ENCODE results near the gene TFAP2E.

Gene TFAP2E

DNA sequence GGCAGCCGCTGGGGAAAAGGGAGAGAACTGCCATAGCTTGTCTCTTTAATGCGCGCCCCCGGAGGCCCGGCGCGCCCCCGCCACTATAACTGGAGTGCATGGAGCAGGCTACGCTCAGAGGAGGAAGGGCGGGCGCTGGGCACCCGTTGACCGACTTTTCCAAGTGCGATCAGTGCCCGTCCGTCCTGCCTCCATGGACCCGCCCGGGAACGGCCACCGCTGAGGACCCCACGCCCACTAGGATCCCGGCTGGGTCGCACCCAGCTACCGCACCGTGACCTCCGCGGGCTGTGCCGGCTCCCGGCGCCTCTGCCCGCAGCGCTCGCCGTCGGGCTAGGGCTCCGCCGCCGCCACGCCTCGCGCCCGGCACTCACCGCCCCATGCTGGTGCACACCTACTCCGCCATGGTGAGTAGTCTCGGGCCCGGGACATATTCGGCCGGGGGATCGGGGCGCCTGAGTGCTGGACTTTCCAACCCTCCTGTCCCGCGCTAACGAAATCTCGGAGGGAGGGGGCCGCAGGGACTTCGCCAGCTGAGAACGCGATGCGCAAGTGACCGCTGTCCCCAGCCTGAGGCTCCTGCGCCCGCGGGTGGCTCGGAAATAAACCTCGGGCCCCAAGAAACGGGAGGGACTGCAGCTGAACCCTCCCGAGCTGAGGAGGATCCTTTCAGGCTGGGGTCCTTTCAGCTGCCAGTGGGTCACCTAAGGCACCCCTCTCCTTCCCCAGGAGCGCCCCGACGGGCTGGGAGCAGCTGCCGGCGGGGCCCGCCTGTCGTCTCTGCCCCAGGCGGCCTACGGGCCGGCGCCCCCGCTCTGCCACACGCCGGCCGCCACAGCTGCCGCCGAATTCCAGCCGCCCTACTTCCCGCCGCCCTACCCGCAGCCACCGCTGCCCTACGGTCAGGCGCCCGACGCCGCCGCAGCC, at the start of gene TFAP2E:
TFAP2E (plus strand) TSS at position 117 of the 927 bp plus-strand sequence; CDS start at position 381, 264 bp downstream.
- no peak for DNase-seq

DNA sequence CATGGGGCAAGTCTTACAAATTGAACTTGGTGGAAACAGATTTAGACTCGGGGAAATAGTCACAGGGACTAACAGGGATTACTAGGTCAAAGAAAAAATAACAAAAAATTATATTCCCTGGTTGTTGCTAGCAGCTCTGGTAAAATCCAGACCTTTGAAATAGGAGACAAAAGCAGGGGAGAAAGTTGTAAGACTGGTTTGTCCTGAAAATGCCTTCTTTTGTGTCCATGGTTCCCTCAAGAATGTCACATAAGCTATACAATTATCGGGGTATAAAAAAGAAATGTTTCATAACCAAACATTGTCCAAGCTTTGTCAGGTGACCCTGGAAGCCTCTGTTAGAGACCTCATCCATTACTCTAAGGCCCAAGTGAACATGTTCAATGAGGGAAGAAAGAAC, 49.0 kb upstream of the TFAP2E start:
- DNase-seq = no peak

DNA sequence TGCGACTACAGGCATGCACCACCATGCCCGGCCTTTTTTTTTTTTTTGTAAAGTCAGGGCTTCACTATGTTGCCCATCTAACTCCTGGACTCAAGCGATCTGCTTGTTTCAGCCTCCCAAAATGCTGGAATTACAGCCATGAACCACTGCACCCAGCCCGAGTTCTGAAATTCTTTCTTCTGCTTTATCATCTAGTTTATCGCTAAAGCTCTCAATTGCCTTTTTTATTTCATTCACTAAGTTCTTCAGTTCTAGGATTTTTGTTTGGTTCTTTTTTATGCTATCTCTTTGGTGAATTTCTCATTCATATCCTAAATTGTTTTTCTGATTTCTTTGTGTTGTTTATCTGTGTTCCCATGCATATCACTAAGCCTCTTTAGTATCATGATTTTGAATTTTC, 42.9 kb upstream of the TFAP2E start:
- no peak for DNase-seq

DNA sequence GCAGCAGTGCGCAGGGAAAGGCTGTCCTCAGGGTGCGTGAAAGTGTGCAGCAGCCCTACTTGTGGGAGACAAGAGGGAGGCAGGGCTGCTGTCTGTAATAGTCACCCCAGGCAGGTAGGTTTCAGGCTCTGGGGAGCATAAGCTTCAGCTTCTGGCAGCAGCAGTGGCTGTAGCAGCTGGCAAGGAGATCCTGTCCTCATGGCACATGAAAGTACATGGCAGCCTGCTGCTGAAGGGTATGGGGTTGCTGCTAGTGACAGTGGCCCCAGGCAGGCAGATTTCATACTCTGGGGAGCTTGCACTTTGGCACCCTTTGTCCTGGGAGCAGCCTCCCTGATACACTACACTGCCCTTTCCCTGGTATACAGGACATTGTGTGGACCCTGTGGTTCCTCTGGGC, 42.2 kb upstream of the TFAP2E start:
- no peak for DNase-seq

GRCh38 chr1:35531368-35531767, 41.7 kb upstream of the TFAP2E start:
- no peak for DNase-seq

- no peak for DNase-seq
Observed at GRCh38 chr1:35532497-35533223, 40.5 kb upstream of the TFAP2E start.

- DNase-seq = no peak
Observed at GRCh38 chr1:35533586-35533985, 39.5 kb upstream of the TFAP2E start.

DNA sequence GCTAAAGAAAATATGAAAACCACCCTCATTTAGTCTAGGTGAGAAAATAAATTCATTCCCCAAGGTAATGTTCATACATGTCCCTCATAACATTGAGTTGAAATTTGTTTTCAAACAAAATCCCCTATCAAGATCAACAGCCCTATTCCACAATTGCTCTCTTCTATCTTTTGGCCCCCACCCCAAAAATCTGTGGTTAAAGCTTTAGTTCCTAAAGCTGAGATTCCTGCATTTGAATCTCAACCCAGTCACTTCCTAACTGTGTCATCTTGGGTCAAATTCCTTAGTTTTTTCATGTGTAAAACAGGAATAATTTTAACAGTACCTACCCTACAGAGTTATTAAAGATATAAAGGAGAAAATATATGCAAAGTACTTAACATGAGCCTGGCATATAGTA, 37.9 kb upstream of the TFAP2E start:
- DNase-seq = no peak

DNA sequence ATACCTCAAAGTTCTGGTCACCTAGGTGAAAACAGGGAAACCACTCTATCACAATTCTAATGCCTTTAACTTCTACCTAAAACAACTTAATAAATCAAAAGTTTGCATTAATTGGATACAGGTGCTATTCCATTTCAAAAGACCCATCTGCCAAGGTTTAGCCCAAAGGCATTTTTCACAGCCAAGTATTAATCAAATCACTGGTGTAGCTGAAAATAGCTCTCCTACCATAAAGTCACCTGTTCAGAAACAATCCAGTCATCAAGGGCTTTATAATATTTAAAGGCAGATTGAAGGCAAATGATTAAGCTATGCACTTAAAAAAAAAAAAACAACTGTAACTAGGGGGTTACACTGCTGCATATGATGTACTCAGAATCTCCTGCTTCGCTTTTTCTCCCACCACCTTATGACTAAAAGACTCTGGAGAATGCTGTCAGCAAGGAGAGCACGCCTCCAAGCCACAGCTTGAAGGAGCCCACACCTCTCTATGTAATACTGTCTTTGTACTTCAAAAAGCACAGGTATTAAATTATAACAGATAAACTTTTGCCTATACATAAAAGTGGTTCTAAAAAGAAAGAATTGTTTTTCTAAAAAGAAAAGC, 36.5 kb upstream of the TFAP2E start:
- DNase-seq = no peak

GRCh38 chr1:35537806-35538205, 35.3 kb upstream of the TFAP2E start:
- DNase-seq = no peak

- no peak for DNase-seq
Observed at GRCh38 chr1:35539073-35539823, 33.9 kb upstream of the TFAP2E start.

- DNase-seq = no peak
Observed at GRCh38 chr1:35539824-35540261, 33.3 kb upstream of the TFAP2E start.

DNA sequence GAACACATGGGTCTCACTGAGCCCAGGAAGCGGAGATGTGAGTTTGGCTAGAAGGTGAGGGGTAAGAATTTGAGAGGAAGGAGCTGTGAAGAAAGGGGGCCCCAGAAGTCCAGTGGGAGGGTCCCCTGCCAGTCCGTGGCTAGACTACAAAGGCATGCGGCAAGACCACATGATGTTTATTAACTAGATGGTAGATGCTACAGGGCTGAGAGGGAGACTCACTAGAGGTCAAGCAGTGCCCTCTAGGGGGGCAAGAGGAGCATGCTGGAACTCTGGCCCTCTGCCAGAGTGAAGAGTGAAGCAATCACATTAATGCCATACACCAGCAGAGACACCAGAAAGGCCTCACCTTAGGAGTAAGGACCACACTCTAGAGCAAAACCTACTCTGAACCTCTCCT, 28.1 kb upstream of the TFAP2E start:
- peak in 1 of 2 experiments; percentile 52 for DNase-seq

- DNase-seq = no peak
Observed at GRCh38 chr1:35546614-35547013, 26.5 kb upstream of the TFAP2E start.

DNA sequence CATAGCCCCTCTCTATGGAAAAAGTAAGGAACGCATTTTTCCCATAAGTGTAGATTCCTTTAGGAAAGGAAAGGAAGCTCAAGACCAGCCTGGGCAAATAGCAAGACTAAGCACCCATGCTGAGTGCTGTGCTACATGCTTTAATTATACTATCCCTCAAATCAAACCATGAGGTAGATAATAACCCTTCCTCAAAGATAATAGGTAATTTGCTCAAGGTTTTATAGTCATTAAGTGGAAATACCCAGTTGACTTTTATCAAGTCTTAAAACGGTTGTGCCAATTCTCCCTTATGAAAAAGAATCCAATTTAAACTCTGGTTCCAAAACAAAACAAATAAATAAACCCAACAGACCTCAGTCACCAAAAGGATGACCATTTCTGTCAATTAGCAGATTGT, 19.3 kb upstream of the TFAP2E start:
- no peak for DNase-seq

- no peak for DNase-seq
Observed at GRCh38 chr1:35554266-35555211, 18.6 kb upstream of the TFAP2E start.

DNA sequence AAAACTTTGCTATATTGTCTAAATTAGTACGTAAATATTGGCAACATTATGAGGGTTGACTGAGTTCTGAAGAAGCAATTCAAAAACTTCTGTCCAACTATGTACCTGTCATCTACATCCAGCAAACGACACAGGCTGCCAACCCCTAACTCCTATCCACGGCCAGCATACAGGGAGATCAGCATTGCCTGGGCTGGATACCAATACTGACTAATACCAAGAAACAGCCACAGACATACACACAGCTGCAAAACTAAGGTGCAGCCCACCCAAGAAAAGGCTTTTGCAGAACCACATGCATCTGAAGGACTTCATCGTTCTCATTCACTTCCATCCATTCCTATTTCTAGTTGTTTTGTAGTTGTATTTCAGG, 17.9 kb upstream of the TFAP2E start:
- no peak for DNase-seq

- DNase-seq = no peak
Observed at GRCh38 chr1:35555601-35556477, 17.3 kb upstream of the TFAP2E start.

DNA sequence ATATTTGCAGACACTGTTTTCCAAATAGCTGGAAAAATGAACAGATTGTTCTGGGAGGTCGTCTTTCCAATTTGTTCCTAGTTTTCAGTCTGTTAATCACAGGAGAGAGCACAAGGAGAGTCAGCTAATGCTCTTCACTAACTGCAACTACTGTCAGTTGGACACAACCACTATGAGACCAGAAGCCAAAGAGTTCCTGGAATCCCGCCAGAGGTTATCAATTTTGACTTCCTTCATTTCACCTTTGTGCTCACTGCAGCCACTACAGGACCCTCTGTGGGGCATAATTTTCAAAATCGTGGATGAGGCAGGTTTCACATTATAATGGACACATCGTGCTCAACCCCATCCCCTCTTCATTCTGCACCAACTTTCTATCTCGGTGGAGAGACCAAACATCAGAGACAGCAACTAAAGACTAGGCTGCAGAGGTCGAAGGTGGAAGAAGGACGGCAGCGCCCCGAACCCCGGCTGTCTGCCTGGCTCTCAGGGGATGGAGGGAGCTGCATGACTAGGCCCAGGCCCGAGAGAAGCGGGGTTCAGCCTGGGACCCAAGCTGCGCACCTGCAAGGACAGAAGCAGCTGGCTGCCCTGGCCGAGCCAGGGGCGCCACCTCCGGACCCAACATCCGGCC, 16.5 kb upstream of the TFAP2E start:
- no peak for DNase-seq

GRCh38 chr1:35557118-35557610, 15.9 kb upstream of the TFAP2E start, which contains the start of gene KIAA0319L:
KIAA0319L (minus strand) TSS chr1:35557403; CDS start chr1:35554491, 2,912 bp downstream.
- DNase-seq = peak in 1 of 2 experiments; percentile 82
